Epidermal melanocyte (primary cell): Measurements from ENCODE around the gene MAGEB6.
"Not testable (repeated sequence)": the region's sequence is repeated elsewhere in the genome, so short reads cannot be mapped to it uniquely, and the experiment has no call there.

Experiments
- DNase-seq: peaks from one replicate; pipeline ENCODE4 v3.0.0; 2011; ENCODE audit warnings: low spot score; ENCODE audit not compliant: insufficient read length

MAGEB6 gene, protein sequence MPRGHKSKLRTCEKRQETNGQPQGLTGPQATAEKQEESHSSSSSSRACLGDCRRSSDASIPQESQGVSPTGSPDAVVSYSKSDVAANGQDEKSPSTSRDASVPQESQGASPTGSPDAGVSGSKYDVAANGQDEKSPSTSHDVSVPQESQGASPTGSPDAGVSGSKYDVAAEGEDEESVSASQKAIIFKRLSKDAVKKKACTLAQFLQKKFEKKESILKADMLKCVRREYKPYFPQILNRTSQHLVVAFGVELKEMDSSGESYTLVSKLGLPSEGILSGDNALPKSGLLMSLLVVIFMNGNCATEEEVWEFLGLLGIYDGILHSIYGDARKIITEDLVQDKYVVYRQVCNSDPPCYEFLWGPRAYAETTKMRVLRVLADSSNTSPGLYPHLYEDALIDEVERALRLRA

DNA sequence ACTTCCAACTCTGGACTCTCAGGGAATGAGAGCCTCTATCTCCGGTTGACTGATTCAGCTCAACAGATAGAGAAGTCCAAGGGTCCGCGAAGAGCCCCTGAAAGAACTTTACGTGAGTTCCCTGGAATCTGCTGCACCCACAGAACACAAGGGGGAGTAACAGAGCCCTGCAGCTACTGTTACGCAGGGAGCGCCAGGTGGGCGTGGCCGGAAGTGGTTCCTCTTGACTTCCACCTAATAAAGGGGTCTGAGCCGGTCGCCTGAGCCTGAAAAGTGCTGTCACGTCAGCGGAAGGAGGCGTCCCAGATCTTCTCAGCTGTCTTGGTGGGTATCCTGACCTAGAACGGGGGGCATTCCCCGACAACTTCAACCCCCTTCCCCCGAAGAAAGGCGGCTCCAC is at the start of gene MAGEB6:
Gene MAGEB6 (plus strand): TSS at position 237 of the 400 bp plus-strand sequence. CDS start 1,407 bp downstream, outside the sequence.
- DNase-seq = no peak

DNA sequence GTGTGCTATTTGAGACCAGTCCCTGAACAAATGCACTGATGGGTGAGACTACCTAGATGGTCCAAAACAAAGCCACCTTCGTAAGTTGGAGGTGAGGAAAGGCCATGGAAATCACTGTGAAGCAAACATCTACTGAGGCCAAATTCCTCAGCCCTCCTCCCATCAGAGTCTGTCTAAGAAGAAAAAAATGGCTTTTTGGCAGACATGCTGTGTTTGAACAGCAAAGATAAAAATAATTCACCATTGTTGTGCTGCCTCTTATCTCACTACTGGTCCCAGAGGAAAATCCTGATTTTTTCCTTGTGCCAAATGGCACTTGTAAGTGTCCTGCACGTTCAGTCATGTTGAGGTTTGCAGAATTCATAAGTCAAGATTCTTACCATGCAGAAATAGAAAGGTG is 46.2 kb upstream of the MAGEB6 start:
- DNase-seq = no peak

DNA sequence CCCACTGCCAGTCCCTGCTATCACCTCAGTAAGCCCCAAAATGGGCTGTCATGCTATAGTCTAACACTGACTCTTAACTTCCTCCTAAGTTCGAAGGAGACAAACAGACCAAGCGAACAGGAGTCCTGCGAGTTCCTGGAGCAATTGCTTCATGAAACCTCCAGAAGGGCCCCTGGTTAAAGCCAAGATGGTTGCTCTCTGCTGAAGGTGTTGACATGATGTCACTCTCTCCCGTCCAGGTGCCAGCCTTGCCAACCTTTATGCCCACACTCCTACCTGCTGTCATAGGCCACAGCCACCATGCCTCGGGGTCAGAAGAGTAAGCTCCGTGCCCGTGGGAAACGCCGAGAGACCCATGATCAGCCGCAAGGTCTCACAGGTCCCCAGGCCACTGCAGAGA is 31.9 kb upstream of the MAGEB6 start, which contains the start of gene MAGEB6B:
Gene MAGEB6B (plus strand): TSS at position 301 of the 400 bp plus-strand sequence. CDS start 0 bp downstream, at position 301.
- DNase-seq = no peak

DNA sequence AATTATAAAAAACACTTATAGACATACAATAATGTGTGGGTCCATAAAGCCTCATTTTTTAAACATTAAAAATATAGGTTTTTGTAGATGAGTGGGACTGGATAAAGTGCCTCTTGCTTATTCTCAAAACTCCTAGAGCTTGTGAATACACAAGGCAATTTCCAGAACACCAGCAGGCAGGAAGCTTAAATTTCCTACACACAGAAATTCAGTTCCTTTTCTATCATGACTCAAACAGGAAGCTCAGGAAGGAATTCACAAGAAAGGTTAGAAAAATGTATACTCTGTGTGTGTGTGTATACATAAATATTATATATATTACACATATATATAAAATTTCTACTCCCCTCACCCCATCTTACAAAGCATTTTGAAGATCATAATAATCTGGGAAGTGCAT is 11.3 kb downstream of the MAGEB6 start:
- DNase-seq = no peak

DNA sequence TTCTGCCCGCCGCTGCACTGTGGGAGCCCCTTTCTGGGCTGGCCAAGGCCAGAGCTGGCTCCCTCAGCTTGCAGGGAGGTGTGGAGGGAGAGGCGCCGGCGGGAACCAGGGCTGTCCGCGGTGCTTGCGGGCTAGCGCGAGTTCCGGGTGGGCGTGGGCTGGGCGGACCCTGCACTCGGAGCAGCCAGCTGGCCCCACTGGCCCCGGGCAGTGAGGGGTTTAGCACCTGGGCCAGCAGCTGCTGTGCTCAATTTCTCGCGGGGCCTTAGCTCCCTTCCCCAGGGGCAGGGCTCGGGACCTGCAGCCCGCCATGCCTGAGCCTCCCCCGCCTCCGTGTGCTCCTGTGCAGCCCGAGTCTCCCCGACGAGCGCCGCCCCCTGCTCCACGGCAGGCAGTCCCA is 12.5 kb downstream of the MAGEB6 start:
- not testable (repeated sequence) for DNase-seq

DNA sequence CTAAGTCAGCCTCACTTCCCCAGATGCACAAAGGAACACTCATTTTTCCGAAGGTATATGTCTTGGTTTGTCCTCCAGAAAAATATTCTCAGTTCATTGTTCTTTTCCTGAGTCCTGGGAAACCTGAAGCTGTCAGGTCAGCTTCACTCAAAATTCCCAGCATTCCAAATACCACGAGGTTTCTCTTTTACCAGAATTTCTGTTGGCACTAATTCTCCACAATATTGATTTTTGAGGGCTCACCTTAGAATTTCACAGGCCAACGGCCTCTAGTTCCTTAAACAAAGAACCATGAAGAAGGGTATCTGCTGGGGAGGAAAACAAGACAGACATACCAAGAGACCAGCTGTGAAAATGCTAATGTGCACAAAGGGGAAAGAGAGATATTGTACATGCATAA is 15.8 kb downstream of the MAGEB6 start:
- DNase-seq = no peak

DNA sequence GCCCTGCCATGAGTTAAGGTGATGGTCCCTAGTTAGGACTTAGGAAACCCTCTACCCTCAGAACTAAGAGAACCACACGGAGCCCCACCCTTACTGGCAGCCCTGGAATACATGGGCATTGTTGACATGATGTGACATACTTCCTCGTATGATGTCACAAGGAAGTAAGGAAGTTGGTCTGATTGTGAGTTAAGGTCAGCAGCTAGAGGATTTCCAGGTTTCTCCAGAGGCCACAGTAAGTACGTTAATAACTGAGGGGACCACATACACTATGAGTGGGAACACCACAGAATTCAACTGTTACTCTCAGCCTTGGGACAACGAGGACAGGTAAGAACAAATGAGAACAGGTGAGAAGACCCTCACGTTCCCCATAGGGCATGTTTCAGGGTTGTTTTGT is 23.6 kb downstream of the MAGEB6 start, which contains the start of gene MAGEB5:
Gene MAGEB5 (plus strand): TSS at position 301 of the 400 bp plus-strand sequence. CDS start 1,133 bp downstream, outside the sequence.
- DNase-seq = no peak

DNA sequence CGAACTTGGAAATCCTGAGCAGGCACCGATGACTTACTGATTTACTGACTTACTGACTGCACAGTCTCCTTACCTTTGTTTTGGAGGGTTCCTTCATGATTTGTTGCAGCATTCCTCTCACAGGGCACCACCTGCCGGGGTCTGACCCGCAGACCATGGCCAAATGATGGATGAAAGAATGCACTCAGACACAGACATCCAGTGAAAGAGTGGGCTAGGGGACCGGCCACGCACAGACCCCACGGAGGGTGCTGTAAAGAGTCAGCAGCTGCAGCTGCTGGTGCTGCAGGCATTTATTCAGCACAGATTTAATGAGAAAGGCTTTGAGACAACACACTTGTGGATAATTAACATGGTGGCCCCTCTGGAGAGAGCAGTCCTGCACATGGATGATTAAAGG is 27.1 kb downstream of the MAGEB6 start:
- DNase-seq = no peak

DNA sequence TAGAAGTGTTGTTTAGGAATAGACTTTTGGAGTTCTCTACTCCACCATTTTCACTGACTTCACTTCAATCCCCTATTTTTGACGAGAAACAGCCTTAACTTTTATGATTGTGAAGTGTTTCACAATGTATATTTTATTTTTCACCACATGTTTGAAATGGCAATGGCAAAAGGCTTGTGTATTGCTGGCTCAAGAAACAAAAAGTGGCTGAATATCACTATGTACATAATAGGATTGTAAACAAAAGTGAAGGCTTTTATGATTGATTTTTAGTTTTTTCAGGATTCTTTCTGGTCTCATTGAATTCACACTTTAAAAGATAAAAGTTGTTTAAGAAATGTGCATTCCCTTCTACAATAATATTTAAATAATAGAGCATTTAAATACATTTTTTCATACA is 41.9 kb downstream of the MAGEB6 start:
- DNase-seq = no peak
